HepG2 (cell line): Measurements from ENCODE around the gene DSE. TPM values are rescaled to one million over a fixed set of nuclear protein-coding genes. Genes with fewer than 3 reads are reported as not detected.

Source experiments
- ATAC-seq: fragments of 200-7000 bp; cut with Tn5 transposase; 3 replicates; pipeline ENCODE4 v1.9.1; 2020; ENCODE audit warnings: mild to moderate bottlenecking, moderate library complexity
- BruUV-seq: library from RNA; stranded (reverse); fragments of 400-500 nt; replicated peaks from 2 replicates; lab custom pipeline; 2021; lab: Mats Ljungman, UMichigan
- CTCF ChIA-PET: fragments of 300-600 bp; formaldehyde crosslinking; extraction: SDS; loops from one replicate; lab custom pipeline; 2021; ENCODE audit warnings: low total read pairs, inconsistent platforms, low intra/inter-chr PET ratio; lab: Yijun Ruan, JAX
- POLR2A ChIA-PET: fragments of 350-600 bp; sonication (Branson Sonifier 250); formaldehyde crosslinking; loops from one replicate; lab custom pipeline; 2020; ENCODE audit warnings: antibody characterized with exemption, inconsistent platforms; lab: Yijun Ruan, JAX
- DNase-seq: peaks from one replicate; pipeline ENCODE4 v3.0.0-alpha.2; 2015; ENCODE audit warnings: low spot score
- FAIRE-seq: peaks from 3 replicates; lab custom pipeline; 2011; peaks lifted over from hg19 to GRCh38; lab: Jason Lieb, UNC
- H2AFZ ChIP-seq: one replicate; pipeline ENCODE4 v1.6.1; 2011; ENCODE audit warnings: low read length, inconsistent platforms
- H3K27ac ChIP-seq: fragments of 300-600 bp; 3 replicates; pipeline ENCODE4 v1.8.0; 2011; ENCODE audit warnings: mixed run types, mild to moderate bottlenecking, mixed read lengths, low read length, inconsistent platforms; ENCODE audit not compliant: insufficient read depth; ENCODE audit errors: extremely low read length
- H3K27me3 ChIP-seq, 2 experiments: fragments of 200-600 bp in 1 of 2; 2 replicates in 1 of 2; 3 replicates in 1 of 2; pipeline versions ENCODE4 v1.6.0 to v1.8.0; 2011; ENCODE audit warnings: low read length in 2 of 2, mild to moderate bottlenecking in 2 of 2, moderate library complexity in 2 of 2, inconsistent platforms in 1 of 2; ENCODE audit not compliant: insufficient read depth in 2 of 2, control insufficient read depth in 1 of 2
- H3K36me3 ChIP-seq, 2 experiments: fragments of 200-600 bp in 1 of 2; replicated peaks in 1 of 2; 2 replicates in 1 of 2; 3 replicates in 1 of 2; pipeline versions ENCODE4 v1.5.1 to v1.8.0; 2011; ENCODE audit warnings: low read length in 2 of 2, inconsistent platforms in 1 of 2; ENCODE audit not compliant: insufficient read depth in 2 of 2, control insufficient read depth in 1 of 2
- H3K4me1 ChIP-seq: 2 replicates; pipeline ENCODE4 v1.5.1; 2012; ENCODE audit warnings: low read length, inconsistent platforms; ENCODE audit not compliant: insufficient read depth
- H3K4me2 ChIP-seq: 2 replicates; pipeline ENCODE4 v1.6.0; 2011; ENCODE audit warnings: low read depth, low read length, inconsistent platforms
- H3K4me3 ChIP-seq, 3 experiments: fragments of 200-600 bp in 1 of 3; sonication (generic), shearing (Covaris generic) in 1 of 3; replicated peaks in 1 of 3; 2 replicates each; pipeline ENCODE4 v1.5.1; 2011 to 2016; ENCODE audit warnings: low read length in 3 of 3, inconsistent platforms in 2 of 3, low read depth in 2 of 3, mild to moderate bottlenecking in 2 of 3, control low read depth in 1 of 3, mixed read lengths in 1 of 3; ENCODE audit not compliant: insufficient read depth in 1 of 3
- H3K79me2 ChIP-seq: one replicate; pipeline ENCODE4 v1.6.1; 2011; ENCODE audit warnings: low read length, inconsistent platforms; ENCODE audit not compliant: insufficient read depth
- H3K9ac ChIP-seq: 2 replicates; pipeline ENCODE4 v1.6.0; 2011; ENCODE audit warnings: mild to moderate bottlenecking, low read depth, low read length, inconsistent platforms; ENCODE audit not compliant: insufficient read depth
- H3K9me3 ChIP-seq: 2 replicates; pipeline ENCODE4 v1.5.1; 2012; ENCODE audit warnings: mild to moderate bottlenecking, low read length
- H4K20me1 ChIP-seq: 2 replicates; pipeline ENCODE4 v1.6.0; 2011; ENCODE audit warnings: inconsistent platforms, mild to moderate bottlenecking, low read length, moderate library complexity; ENCODE audit not compliant: insufficient read depth
- CERS6 ChIP-seq: sonication (generic); formaldehyde crosslinking; IDR thresholded peaks from 2 replicates; pipeline ENCODE4 v1.5.0; 2020; ENCODE audit warnings: missing genetic modification reagents
- HHEX ChIP-seq: IDR thresholded peaks from 2 replicates; pipeline ENCODE4 v1.6.1; 2016; ENCODE audit warnings: control low read depth
- MIER2 ChIP-seq: IDR thresholded peaks from 2 replicates; pipeline ENCODE4 v1.6.1; 2016; ENCODE audit warnings: missing biosample characterization, missing genetic modification reagents
- THRA ChIP-seq: sonication (generic); formaldehyde crosslinking; IDR thresholded peaks from 2 replicates; pipeline ENCODE4 v1.4.0; 2020; ENCODE audit warnings: missing genetic modification reagents, borderline replicate concordance
- ZBTB42 ChIP-seq: sonication (generic); formaldehyde crosslinking; IDR thresholded peaks from 2 replicates; pipeline ENCODE4 v1.5.0; 2020; ENCODE audit warnings: mild to moderate bottlenecking, missing genetic modification reagents
- ZNF431 ChIP-seq: sonication (generic); formaldehyde crosslinking; IDR thresholded peaks from 2 replicates; pipeline ENCODE4 v1.9.0; 2022; ENCODE audit warnings: missing genetic modification reagents, low read depth, mild to moderate bottlenecking, borderline replicate concordance
- ZNF513 ChIP-seq: sonication (generic); formaldehyde crosslinking; conservative IDR thresholded peaks from 2 replicates; pipeline ENCODE4 v1.5.0; 2020; ENCODE audit warnings: missing genetic modification reagents
- ZNF784 ChIP-seq: sonication (generic); formaldehyde crosslinking; IDR thresholded peaks from 2 replicates; pipeline ENCODE4 v1.5.1; 2020; ENCODE audit warnings: missing genetic modification reagents, mild to moderate bottlenecking, borderline replicate concordance
- ZNF792 ChIP-seq: IDR thresholded peaks from 2 replicates; pipeline ENCODE4 v1.6.1; 2016
- ZNF850 ChIP-seq: sonication (generic); formaldehyde crosslinking; conservative IDR thresholded peaks from 2 replicates; pipeline ENCODE4 v1.9.0; 2021; ENCODE audit warnings: mild to moderate bottlenecking, missing genetic modification reagents
- WGBS: methylation state at CpG from one replicate; pipeline ENCODE4 v1.1.6; 2017; ENCODE audit warnings: low lambda C conversion rate; 5-methylcytosine and 5-hydroxymethylcytosine counted together
- in situ Hi-C: cut with HindIII; loops from 2 replicates; pipeline ENCODE4 v1.10.0; 2017; ENCODE audit warnings: low pct_unique_long_range_greater_than_20kb; ENCODE audit not compliant: extremely low pct_ligation_motif_present
- intact Hi-C: fragments of 100-400 bp; cut with micrococcal nuclease; formaldehyde crosslinking; loops from one replicate; pipeline ENCODE4 v1.10.0; 2022; ENCODE audit not compliant: unreplicated experiment
- polyA plus RNA-seq, 8 experiments: library from polyadenylated mRNA; depleted of rRNA in 3 of 8; stranded (reverse) in 7 of 8; unstranded in 1 of 8; fragments of >200 nt; fragmentation: Illumina TruSeq in 4 of 8; extraction: Trizol in 4 of 8; gene quantifications; 2 replicates each; pipeline versions ENCODE4 v1.2.1 to v1.2.3, GENCODE V29; 2011 to 2016; ENCODE audit warnings: low read depth in 4 of 8, missing spikeins in 1 of 8, mixed read lengths in 1 of 8; ENCODE audit not compliant: insufficient read depth in 1 of 8
- total RNA-seq, 5 experiments: library from RNA; depleted of rRNA; stranded (reverse); fragments of >200 nt; fragmentation: Illumina TruSeq; extraction: Trizol; gene quantifications; 2 replicates each; pipeline ENCODE4 v1.2.3, GENCODE V29; 2016; ENCODE audit warnings: low read depth in 1 of 5

The DSE gene
- total and polyA plus RNA-seq, 2 of the 13 experiments (the other 11 are each of a cell fraction or from before 2014, with no cell fraction given) = 2.6 to 4.6 TPM

- no peak for ATAC-seq
- in situ Hi-C loops = no loop called here
- H3K36me3 ChIP-seq = no peaks in the 10 kb centered on the region
- ChIA-PET CTCF (no interaction called here), POLR2A (no interaction called here)
- no peaks in the 10 kb centered on the region for H3K79me2 ChIP-seq
- no peak overlapping the region for H3K4me2 ChIP-seq
- no peak for DNase-seq
- H3K9ac ChIP-seq = no peak overlapping the region
- no peak overlapping the region for H3K27ac ChIP-seq
- no peak for FAIRE-seq
- BruUV-seq = no TSS peak
- peaks cover 1 to 11% of the 10 kb centered on the region in 2 experiments; a peak in 1 of 5 replicates for H3K27me3 ChIP-seq
- peaks cover 8% of the 10 kb centered on the region for H3K4me1 ChIP-seq
- H3K9me3 ChIP-seq = no peaks in the 10 kb centered on the region
- no peak overlapping the region for H2AFZ ChIP-seq
- TF ChIP-seq ZNF792 (CRISPR knock-in tag) = no peak
- no peak for TF ChIP-seq ZNF431 (CRISPR knock-in tag)
- TF ChIP-seq ZNF784 (CRISPR knock-in tag) = no peak
- TF ChIP-seq HHEX (CRISPR knock-in tag) = no peak
- TF ChIP-seq ZNF850 (CRISPR knock-in tag) = no peak
- TF ChIP-seq ZBTB42 (CRISPR knock-in tag) = no peak
- TF ChIP-seq THRA = no peak
- no peak for TF ChIP-seq CERS6 (CRISPR knock-in tag)
- no peak for TF ChIP-seq ZNF513 (CRISPR knock-in tag)
- no peak for TF ChIP-seq MIER2 (CRISPR knock-in tag)
- no peak overlapping the region for H3K4me3 ChIP-seq
- no peaks in the 10 kb centered on the region for H4K20me1 ChIP-seq
- 14% methylated on average over 2 of the region's 2 CpGs for WGBS
- intact Hi-C loops = no loop called here
Observed at GRCh38 chr6:116402108-116402937, 31.6 kb downstream of the DSE start.
